ENCODE measurements around the gene APPBP2. TPM values are rescaled to one million over a fixed set of nuclear protein-coding genes. Genes with fewer than 3 reads are reported as not detected.

APPBP2 gene
- total RNA-seq, 2 donors from 2014 or later, result 21.5 to 33.1 TPM

GRCh38 chr17:60514500-60514899 lies 11.5 kb downstream of the APPBP2 start:
- no peak for DNase-seq (ENCODE audit: low spot score)
- no peak for ATAC-seq (ENCODE audit: insufficient number of reproducible peaks, low FRiP score, low read depth)
- Histone ChIP-seq H3K27ac (no peak overlapping the region), H3K27me3 (replicated peaks; ENCODE audit: insufficient read depth) (no peaks in the 10 kb centered on the region), H3K4me3 (no peak overlapping the region), H3K9me3 (no peaks in the 10 kb centered on the region), H3K4me1 (ENCODE audit: control insufficient read depth in 1 of 2, low read depth in 2 of 2) (peaks cover 0 to 1% of the 10 kb centered on the region in 2 donors), H3K36me3 (peaks cover 9% of the 10 kb centered on the region)
- no peak for TF ChIP-seq CTCF (IDR thresholded peaks at IDR 0.05)

GRCh38 chr17:60514053-60514452 lies 12.0 kb downstream of the APPBP2 start:
- H3K4me3 ChIP-seq, result no peak overlapping the region
- peaks cover 0 to 6% of the 10 kb centered on the region in 2 donors for H3K4me1 ChIP-seq (ENCODE audit: control insufficient read depth in 1 of 2, low read depth in 2 of 2)
- TF ChIP-seq CTCF (IDR thresholded peaks at IDR 0.05), result no peak
- H3K27ac ChIP-seq, result no peak overlapping the region
- ATAC-seq (ENCODE audit: insufficient number of reproducible peaks, low FRiP score, low read depth) (no peak), DNase-seq (ENCODE audit: low spot score) (no peak)
- no peaks in the 10 kb centered on the region for H3K9me3 ChIP-seq
- peaks cover 7% of the 10 kb centered on the region for H3K36me3 ChIP-seq
- no peaks in the 10 kb centered on the region for H3K27me3 ChIP-seq (replicated peaks; ENCODE audit: insufficient read depth)

- Histone ChIP-seq H3K36me3 (peaks cover 2% of the 10 kb centered on the region), H3K4me3 (no peak overlapping the region), H3K4me1 (ENCODE audit: control insufficient read depth in 1 of 2, low read depth in 2 of 2) (peaks cover 3 to 16% of the 10 kb centered on the region in 2 donors), H3K27me3 (replicated peaks; ENCODE audit: insufficient read depth) (no peaks in the 10 kb centered on the region), H3K27ac (no peak overlapping the region), H3K9me3 (no peaks in the 10 kb centered on the region)
- DNase-seq (ENCODE audit: low spot score) (no peak), ATAC-seq (ENCODE audit: insufficient number of reproducible peaks, low FRiP score, low read depth) (no peak)
- no peak for TF ChIP-seq CTCF (IDR thresholded peaks at IDR 0.05)
Observed at GRCh38 chr17:60513014-60513413, 13.0 kb downstream of the APPBP2 start.

- no peak for DNase-seq (ENCODE audit: low spot score)
- Histone ChIP-seq H3K4me1 (ENCODE audit: control insufficient read depth in 1 of 2, low read depth in 2 of 2) (peaks cover 15 to 33% of the 10 kb centered on the region in 2 donors), H3K27ac (no peak overlapping the region)
Observed at GRCh38 chr17:60510723-60511122, 15.3 kb downstream of the APPBP2 start.

GRCh38 chr17:60510031-60510430 lies 16.0 kb downstream of the APPBP2 start:
- DNase-seq (ENCODE audit: low spot score) (no peak), ATAC-seq (ENCODE audit: insufficient number of reproducible peaks, low FRiP score, low read depth) (no peak)
- Histone ChIP-seq H3K27ac (no peak overlapping the region), H3K4me3 (no peak overlapping the region), H3K9me3 (no peaks in the 10 kb centered on the region), H3K4me1 (ENCODE audit: control insufficient read depth in 1 of 2, low read depth in 2 of 2) (peaks cover 15 to 35% of the 10 kb centered on the region in 2 donors), H3K36me3 (no peaks in the 10 kb centered on the region), H3K27me3 (replicated peaks; ENCODE audit: insufficient read depth) (no peaks in the 10 kb centered on the region)
- no peak for TF ChIP-seq CTCF (IDR thresholded peaks at IDR 0.05)

More at GRCh38 chr17:60510723-60511122, 15.3 kb downstream of the APPBP2 start:
- Histone ChIP-seq H3K9me3 (no peaks in the 10 kb centered on the region), H3K36me3 (no peaks in the 10 kb centered on the region), H3K4me3 (no peak overlapping the region), H3K27me3 (replicated peaks; ENCODE audit: insufficient read depth) (no peaks in the 10 kb centered on the region)
- ATAC-seq (ENCODE audit: insufficient number of reproducible peaks, low FRiP score, low read depth), result no peak
- no peak for TF ChIP-seq CTCF (IDR thresholded peaks at IDR 0.05)

Data from thoracic aorta (tissue), 2 donors.